Measurements from ENCODE around the gene FUT8. TPM values are rescaled to one million over a fixed set of nuclear protein-coding genes. Genes with fewer than 3 reads are reported as not detected.

Gene FUT8
- total RNA-seq, 1 experiment from 2014 or later, result 42.3 TPM

DNA sequence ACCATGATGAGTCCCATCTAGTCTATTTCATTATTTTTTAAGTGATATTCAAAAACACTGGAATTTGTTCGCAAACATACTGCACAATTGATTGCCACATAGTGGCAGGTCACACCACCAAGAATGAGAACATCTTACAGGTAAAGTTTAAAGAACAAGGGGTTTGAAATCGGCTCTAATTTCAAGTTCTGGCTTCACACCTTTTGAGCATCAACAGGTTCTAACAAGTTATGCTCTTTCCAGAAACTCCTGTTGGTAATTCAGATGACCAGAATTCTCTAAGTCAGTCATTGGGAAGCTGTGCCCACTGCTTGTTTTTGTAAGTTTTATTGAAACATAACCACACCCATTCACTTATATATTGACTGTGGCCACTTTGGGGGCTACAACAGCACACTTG is 336.3 kb downstream of the FUT8 start (continued):
- TF ChIP-seq, protein P1, sequence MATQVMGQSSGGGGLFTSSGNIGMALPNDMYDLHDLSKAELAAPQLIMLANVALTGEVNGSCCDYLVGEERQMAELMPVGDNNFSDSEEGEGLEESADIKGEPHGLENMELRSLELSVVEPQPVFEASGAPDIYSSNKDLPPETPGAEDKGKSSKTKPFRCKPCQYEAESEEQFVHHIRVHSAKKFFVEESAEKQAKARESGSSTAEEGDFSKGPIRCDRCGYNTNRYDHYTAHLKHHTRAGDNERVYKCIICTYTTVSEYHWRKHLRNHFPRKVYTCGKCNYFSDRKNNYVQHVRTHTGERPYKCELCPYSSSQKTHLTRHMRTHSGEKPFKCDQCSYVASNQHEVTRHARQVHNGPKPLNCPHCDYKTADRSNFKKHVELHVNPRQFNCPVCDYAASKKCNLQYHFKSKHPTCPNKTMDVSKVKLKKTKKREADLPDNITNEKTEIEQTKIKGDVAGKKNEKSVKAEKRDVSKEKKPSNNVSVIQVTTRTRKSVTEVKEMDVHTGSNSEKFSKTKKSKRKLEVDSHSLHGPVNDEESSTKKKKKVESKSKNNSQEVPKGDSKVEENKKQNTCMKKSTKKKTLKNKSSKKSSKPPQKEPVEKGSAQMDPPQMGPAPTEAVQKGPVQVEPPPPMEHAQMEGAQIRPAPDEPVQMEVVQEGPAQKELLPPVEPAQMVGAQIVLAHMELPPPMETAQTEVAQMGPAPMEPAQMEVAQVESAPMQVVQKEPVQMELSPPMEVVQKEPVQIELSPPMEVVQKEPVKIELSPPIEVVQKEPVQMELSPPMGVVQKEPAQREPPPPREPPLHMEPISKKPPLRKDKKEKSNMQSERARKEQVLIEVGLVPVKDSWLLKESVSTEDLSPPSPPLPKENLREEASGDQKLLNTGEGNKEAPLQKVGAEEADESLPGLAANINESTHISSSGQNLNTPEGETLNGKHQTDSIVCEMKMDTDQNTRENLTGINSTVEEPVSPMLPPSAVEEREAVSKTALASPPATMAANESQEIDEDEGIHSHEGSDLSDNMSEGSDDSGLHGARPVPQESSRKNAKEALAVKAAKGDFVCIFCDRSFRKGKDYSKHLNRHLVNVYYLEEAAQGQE (IDR thresholded peaks at IDR 0.05; ENCODE audit: low read depth), result no peak
- no peak for TF ChIP-seq ZFX (IDR thresholded peaks at IDR 0.05)
- no peak for TF ChIP-seq ZNF274 (IDR thresholded peaks at IDR 0.05; ENCODE audit: low read depth, low read length)
- no peak for TF ChIP-seq FOSL1 (IDR thresholded peaks at IDR 0.05; ENCODE audit: low read depth)
- TF ChIP-seq ELF1 (IDR thresholded peaks at IDR 0.05; ENCODE audit: borderline replicate concordance, low read depth), result no peak
- TF ChIP-seq, protein P2, sequence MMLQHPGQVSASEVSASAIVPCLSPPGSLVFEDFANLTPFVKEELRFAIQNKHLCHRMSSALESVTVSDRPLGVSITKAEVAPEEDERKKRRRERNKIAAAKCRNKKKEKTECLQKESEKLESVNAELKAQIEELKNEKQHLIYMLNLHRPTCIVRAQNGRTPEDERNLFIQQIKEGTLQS (IDR thresholded peaks at IDR 0.05), result no peak
- no peak for TF ChIP-seq EGR1 (IDR thresholded peaks at IDR 0.05; ENCODE audit: low read depth)
- TF ChIP-seq, protein P3, sequence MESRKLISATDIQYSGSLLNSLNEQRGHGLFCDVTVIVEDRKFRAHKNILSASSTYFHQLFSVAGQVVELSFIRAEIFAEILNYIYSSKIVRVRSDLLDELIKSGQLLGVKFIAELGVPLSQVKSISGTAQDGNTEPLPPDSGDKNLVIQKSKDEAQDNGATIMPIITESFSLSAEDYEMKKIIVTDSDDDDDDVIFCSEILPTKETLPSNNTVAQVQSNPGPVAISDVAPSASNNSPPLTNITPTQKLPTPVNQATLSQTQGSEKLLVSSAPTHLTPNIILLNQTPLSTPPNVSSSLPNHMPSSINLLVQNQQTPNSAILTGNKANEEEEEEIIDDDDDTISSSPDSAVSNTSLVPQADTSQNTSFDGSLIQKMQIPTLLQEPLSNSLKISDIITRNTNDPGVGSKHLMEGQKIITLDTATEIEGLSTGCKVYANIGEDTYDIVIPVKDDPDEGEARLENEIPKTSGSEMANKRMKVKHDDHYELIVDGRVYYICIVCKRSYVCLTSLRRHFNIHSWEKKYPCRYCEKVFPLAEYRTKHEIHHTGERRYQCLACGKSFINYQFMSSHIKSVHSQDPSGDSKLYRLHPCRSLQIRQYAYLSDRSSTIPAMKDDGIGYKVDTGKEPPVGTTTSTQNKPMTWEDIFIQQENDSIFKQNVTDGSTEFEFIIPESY (IDR thresholded peaks at IDR 0.05; ENCODE audit: extremely low read depth, insufficient replicate concordance, low read length), result no peak
- TF ChIP-seq POLR2A (IDR thresholded peaks at IDR 0.05; ENCODE audit: borderline replicate concordance, extremely low read depth, insufficient read depth, insufficient read length), result no peak
- no peak for TF ChIP-seq SP1 (IDR thresholded peaks at IDR 0.05; ENCODE audit: low read depth)

Measured in HCT116 (cell line).